Measurements from ENCODE around the gene ERC2. TPM values are rescaled to one million over a fixed set of nuclear protein-coding genes. Genes with fewer than 3 reads are reported as not detected.

ERC2 gene
- total RNA-seq, 1 experiment from 2014 or later, result 0.26 TPM

DNA sequence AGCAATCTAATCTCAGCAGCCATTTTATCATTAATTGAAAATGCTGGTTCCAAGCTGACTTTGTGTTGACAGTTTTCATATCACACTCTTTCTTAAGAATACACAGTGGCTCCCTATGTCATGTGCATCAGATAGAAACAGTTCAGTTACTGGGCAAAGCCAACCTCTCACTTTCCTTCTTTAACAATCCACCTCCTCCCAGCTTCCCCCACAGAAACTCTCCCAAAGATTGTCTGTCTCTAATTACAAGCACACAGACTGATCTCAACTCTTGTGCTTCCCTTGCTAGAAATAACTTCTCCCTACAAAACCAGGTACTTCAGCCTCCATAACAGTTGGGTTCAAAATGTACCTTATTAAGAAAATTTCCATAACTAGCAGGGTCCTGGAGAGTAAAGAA lies 752.2 kb downstream of the ERC2 start:
- DNase-seq (ENCODE audit: low spot score), result no peak

DNA sequence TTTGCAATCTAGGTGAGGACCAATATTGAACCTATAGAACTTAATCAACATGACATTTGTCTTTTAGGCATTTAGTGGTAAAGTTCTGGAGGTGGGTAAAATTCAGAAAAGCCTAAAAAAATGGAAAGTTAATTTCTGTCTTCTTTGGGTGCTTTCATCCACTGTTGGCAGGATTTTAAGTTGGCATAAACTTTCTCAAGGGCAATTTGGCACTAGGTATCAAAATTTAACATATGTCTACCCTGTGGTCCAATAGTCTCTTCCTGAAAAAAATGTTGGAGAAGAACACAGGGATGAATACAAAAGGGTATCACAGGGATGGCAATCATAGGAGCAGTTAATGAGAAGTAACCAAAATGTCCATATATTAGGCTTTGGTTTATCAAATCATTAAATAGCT lies 754.2 kb downstream of the ERC2 start:
- DNase-seq (ENCODE audit: low spot score), result no peak

DNA sequence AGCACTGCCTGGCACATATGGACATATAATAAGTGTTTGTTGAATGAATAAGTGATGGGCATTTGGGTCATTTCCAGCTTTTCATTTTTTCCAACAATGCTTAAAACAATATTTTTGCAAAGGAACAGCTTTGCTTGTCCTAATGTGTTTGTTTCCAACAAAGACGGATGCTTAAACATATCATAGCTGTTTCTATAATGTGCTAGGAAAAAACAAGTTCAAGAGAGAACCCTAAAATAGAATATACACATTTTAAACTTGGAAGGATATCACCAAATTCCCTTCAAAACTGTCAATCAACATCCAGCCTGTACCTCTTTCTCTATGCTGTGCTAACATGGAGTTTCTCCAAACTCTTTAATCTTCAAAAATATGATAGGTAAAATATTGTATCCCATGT lies 756.6 kb downstream of the ERC2 start:
- DNase-seq (ENCODE audit: low spot score), result no peak

DNA sequence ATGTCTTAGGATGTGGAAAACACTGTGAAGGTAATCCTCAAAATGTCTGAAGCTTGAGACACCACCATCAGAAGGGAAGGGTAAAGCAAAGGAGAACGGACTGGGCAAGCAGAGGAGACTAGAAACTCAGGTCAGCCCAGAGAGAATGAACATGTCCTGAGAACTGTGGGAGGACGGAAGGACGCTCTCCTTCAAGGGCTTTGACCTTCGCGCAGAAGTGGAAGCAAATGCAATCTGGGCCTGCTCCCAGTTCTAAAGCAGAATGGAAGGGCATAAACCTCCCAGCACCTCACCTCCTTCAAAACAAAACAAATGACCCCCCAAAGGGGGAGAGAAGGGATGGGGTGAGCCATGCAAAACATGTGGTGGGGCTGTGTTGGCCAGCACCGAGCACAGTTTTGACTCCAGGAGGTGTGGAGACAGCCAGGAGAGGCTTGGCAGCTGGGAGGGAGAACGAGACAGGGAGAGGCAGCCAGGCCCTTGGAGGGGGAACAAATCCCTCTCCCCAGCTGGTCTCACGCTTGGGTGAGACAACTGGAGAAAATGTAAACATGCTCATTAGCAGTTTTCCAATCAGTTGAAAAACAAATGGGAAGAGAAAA lies 758.8 kb downstream of the ERC2 start:
- DNase-seq (ENCODE audit: low spot score), result no peak

DNA sequence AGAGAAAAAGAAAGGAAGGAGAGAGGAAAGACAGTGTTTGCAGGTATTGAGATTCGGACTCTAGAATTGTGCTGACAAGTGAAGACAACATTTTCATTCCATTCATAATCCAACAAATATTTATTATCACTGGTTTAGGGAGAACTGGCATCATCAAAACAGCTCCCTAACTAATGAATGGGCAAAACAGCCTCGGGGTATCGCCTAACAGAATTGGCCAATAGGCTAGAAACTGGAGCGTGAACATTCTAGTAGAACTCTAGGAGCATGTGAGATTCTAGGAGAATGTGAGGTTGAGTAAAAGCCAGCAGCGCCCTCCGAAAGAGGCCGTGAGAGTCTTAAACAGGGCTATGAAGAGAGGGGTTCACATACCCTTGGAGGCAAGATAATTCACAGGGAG lies 759.3 kb downstream of the ERC2 start:
- no peak for DNase-seq (ENCODE audit: low spot score)

DNA sequence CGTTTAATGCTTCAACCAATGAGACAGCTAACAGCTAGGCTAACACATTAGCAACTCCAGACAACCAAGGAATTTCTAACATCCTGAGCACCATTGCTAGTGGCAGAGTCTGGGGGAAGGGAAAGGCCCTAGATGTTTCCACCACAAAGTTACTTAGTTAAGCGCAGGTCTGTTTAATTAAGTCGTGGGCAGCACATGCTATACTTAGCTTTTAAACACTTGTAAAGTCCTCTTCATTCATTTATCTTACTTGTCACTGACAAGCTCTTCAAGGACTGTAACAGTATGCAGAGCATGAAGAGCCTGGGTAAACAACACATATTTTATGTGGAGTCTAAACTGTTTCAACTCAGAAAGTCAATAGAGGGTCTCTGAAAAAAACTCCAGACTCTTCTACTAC lies 760.0 kb downstream of the ERC2 start:
- no peak for DNase-seq (ENCODE audit: low spot score)

DNA sequence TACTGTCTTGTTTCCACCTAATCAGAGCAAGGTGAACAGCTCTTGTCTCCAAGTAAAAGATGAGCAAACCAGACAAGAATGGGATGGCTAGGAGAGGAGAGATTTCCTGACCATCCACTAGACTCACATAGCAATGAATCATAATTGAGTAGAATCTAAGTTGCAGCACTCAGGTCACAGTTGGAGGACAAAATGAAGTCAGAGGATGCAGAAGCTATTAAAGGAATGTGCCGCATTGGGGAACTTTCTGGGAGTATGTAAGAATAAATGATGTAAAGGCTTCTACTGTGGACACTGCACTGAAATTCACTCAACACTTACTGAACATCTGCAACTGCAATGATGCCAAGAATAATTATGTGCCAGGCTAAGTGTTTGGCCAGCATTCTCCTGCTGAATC lies 763.7 kb downstream of the ERC2 start:
- DNase-seq (ENCODE audit: low spot score), result no peak

DNA sequence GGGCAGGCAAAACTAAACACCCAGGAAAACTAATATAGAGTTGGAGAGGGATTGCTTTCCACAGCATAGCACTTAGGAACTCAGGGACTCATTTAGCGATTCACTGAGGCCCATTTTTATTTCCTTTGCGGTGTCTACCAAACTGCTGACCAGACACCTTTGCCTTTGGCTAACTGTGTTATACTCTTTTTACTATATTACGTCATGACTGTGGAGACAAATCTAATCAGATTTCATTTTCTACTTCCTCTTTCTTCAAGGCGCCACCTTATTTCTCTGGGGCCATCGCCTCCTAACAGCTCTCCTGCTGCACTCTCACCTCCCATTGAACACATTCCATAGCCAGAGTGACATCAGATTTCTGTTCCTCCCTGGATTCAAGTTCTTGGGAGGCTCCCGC lies 765.4 kb downstream of the ERC2 start:
- DNase-seq (ENCODE audit: low spot score), result no peak

DNA sequence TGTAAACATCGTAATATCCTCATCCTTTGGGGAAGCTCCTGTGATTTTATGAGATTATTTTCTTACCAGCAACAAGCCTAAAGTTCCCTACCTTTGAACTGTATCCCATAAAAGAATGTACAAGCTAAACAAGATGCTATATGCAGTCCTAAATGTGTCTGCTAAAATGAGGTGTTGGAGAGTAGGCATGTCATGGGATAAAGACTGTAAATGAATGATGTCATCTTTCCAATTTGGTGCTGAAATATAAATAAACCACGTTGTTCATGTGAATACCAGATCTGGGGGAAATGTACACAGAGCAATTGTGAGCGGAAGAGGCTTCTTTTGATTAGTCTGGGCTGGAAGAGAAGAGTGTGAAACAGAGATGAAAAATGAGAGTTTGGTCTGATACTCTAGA lies 766.3 kb downstream of the ERC2 start:
- DNase-seq (ENCODE audit: low spot score), result no peak

DNA sequence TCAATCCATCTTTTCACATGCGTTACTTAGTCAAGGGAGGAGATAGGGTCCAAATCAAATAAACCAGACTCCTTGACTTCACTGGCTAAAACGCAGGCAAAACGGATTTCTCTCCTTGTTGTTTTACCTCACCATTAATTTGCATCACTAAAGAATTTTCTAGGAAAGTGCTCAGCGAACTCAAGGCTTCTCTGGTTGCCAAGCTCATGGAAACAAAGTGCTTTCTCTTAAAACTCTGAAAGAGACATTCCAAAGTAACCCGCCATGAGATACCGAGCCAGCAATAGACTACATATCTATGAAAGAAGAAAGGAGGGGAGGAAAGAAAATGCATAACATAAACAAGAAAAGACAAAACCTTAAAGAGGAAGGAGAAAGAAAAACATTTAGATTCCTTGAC lies 769.4 kb downstream of the ERC2 start:
- no peak for DNase-seq (ENCODE audit: low spot score)

DNA sequence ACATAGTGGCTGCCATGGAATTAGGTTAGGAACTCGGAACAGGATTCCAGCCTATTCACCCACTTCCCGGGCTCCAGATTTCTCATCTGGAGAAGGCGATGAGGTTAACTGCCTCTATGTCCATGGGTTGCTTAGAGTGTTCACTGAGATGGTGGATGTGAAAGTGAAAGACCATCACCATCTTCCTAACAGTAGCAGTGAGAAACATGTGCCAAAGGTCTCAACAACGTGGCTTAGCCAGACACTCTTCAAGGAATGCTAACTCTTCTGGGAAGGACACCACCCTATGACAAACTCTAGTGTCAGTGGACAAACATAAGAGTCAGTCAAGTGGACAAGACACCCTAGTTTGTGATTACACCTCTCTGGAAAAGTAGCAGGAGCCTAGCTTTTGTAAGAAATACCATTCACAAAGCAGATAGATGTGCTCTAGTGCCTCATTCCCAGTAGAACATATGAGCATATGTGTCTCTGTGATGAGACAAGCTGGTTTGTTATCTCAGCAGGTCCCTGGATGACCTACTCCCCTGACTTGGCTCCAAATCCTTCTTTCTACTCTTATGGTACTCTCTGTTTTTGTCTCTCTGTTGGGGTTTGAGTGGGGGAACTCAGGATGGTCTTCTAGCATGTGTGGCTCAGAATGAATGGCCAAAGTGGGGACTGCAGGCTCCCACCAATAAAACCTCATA lies 770.9 kb downstream of the ERC2 start:
- no peak for DNase-seq (ENCODE audit: low spot score)

DNA sequence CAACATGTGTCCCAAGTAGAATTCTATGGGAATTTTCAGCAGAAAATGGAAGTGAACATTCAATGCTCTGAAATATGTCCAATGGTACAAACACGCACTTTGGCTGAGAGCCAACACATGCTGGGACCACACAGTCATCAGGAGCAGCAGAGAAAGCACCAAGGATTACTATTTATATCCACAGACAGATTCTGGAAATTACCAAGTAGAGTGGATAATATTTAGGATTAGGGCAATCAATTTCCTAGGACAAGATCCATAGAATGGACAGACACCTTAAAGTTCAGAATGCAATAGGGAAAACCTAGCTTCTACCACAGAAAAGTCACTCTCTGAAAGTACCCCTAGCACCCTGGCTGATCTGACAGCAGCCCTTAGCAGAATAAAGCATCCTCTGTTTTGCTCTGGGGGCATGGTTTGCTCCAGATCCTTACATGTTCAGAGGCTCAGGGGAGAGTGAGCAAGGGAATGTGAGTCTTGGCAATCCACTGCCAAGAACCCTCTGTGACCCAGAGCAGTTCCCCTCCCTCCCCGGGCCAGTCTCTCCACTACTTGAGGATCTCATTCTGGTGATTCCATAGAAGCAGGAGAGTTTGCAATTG lies 775.2 kb downstream of the ERC2 start:
- no peak for DNase-seq (ENCODE audit: low spot score)

DNA sequence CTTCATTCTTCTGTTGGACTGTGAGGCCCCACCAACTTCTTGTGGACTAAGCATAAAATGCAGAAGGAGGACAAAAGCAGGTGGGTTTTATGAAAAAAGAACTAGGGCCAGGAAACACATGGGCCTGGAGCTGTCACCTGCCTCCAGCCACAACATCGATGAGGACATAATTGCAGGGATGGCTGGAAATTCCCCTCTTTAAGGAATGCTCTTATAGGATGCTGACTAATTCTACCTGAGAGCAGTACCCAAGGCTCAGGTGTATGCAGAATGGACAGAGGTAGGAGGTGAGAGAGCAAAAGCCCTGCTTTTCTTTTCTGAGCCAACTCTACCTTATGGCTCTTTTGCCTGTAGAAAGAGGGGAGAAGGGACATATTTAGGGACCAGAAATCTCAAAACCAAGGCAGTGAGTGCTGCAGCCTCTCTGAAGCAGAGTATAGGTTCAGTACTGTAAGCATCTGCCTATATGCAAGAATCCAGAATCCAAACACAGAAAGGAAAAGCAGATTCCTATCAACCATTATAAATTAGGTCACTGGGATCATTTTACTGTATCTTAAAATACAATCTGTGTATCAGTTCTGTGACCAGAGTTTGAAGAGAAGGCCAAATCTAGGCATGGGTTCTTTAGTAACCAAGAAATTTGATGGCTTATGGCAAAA lies 775.8 kb downstream of the ERC2 start:
- no peak for DNase-seq (ENCODE audit: low spot score)

DNA sequence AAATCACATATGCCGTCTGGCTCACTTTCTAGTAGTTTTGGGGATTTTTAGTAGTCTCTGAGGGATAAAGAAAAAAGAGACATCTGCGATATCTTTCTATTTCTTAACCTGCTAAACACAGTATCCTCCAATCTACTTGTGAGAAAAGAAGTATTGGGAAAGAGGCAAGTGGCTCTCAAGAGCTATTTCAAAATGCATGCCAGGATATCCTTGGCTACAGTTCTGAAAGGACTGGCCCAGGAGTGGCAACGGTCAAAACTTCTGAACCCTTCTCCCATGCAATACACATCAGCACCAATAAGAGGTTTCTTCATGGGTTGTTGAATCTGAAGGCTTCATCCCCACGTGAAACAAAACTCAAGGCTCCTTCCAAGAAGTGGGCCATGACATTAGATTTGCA lies 777.1 kb downstream of the ERC2 start:
- no peak for DNase-seq (ENCODE audit: low spot score)

DNA sequence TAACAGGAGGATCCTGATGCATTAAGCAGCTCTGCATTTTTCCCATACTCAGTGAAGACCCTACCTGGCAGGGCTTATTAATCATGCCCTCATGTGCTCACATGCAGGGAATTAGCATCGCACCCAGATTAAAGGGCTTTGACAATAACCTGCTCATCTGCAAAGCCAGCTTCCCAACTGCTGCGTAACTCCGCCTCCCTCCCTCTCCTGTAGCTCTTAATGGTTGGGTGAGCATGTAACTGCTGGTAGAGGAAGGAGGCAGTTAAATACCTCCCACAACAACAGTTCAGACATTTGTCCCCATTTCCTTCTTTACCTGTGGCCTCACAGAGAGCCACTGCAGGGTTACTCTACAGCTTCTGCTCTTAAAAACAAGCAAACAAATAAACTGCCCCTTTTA lies 777.5 kb downstream of the ERC2 start:
- no peak for DNase-seq (ENCODE audit: low spot score)

DNA sequence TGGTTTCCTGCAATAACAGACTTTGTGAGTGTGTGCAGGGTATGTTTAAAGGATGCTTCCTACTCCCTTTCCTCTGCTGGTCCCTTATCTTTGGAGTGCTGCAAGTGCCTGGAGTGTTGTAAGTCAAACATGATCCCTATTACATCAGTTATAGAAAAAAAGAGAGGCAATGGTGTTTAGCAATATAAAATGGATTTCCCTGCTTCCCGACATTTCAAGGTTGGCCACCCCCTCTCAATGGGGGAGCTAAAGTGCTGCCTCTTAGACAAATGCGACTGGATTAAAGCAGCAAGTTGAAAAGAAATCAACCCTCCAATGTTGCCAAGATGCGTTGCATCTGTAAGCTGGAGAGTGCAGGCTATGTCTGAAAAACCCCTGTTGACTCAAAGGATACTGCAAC lies 778.1 kb downstream of the ERC2 start:
- DNase-seq (ENCODE audit: low spot score), result no peak

DNA sequence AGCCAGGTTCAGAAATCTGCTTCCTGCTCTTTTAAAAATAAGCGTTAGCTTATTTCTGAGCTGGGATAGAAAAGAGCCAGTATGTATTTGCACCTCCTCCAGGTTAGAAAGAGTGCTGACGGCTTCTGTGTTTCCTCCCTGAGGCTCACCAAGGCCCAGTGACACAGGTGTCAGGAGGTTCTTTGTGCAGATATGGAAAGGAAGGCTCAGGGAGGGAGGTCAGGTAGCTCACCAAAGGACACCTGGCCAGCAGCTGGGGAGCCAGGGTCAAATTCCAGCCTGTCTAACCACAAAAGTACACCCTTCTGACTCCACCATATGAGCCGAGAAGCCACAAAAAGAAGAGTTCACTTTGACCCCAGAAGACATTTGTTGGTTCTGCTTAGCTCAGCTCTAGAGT lies 780.1 kb downstream of the ERC2 start:
- DNase-seq (ENCODE audit: low spot score), result no peak

DNA sequence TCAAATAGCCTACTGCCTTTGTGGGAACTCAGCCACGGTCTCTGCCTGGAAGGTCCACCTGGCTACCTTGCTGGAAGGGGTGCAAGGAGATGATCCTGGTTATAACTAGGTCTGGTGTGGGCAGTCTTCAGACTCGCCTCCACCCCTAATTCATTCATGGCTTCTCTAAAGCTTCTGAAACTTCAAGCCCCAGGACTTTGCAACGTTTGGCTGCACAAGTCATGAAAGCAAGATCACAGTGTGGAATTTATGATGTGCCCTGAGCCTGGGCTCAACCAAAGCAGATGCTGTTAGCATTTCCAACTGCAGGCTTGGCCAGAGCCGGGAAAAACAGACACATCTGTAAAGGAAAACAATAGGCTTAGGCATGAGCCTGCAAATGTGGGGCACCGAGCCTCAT lies 780.7 kb downstream of the ERC2 start:
- no peak for DNase-seq (ENCODE audit: low spot score)

DNA sequence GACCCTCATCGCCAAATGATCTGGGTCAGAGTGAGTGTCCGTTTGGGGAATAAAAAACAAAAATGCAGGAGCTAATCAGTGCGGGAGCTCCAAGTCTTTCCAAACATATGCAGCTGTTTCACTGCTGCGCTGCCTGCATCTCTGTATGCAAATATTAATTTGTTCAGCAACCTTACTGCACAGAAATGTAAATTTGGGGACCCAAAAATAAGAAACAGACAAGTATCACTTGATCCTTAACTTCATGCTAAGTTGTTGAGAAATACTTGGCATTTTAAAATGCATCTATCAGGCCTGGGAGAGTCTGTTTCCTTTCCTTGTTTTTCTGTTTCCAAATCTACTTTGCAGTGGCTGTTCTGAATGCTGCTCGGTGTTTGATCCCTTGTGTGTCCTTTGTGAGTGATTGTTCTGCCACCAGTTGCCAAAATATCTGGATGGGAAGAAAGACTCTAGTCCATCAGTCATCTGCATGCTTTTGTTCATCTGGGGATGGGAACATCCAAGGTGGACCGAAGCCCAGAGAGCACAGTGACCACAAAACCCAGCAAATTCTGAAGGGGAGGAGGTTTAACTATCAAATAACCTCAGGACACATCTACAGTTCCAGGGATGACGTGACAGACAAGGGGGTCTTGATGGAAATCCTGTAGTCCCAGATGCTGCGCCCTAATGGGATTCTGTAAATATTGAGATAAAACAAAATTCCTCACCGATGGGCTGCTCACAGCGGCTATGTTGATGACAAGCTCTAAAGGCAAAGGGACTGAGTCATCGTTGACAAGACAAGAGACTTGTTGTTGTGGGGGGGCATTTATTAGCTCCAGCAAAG lies 781.6 kb downstream of the ERC2 start:
- peak; percentile 38 for DNase-seq (ENCODE audit: low spot score)

DNA sequence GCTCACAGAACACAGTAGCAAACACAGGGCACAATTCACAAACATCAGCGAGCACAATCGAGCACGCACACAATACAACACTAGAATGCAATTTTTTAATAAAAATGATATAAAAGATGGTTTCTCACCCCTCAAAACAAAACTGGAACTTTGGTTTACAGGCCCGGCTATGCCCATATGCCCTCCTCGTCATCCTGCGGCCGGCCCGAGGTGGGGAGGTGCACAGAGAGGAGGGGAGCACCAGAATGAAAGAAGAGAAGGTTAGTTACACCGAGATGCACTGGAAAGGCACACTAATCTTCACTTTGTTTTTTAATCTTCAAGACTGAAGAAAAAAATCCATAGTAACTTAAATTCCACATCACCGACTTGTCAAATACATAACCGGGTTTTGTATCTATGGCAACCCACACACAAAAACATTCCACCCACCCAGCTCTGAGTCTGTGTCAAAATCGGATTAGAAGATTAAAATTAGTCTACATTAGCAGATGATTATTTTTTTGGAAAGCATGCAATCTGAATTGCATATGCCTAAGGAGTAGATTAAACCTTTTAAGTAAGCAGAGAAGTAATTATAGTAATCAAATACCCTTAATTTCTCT lies 784.5 kb downstream of the ERC2 start:
- no peak for DNase-seq (ENCODE audit: low spot score)

DNA sequence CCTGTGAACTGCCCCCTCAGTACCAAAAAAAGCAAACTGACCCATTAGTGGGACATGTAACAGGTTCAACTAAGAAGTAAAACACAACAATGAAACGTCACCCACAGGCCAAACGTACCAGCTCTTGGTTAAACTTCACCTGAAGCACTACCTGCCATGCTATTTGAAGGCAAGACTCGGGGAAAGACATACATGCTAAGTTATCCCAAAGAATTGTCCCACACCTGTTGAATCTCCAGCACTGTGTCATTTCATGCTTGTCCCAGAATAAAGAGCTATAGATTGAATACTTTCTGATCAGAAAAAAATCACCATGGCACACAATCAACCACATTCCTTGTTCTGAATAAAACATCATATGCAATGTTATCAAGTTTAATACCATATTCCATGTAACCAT lies 785.8 kb downstream of the ERC2 start:
- no peak for DNase-seq (ENCODE audit: low spot score)

Data from A172 (cell line).